ENCODE measurements around the gene UBE2H.

DNA sequence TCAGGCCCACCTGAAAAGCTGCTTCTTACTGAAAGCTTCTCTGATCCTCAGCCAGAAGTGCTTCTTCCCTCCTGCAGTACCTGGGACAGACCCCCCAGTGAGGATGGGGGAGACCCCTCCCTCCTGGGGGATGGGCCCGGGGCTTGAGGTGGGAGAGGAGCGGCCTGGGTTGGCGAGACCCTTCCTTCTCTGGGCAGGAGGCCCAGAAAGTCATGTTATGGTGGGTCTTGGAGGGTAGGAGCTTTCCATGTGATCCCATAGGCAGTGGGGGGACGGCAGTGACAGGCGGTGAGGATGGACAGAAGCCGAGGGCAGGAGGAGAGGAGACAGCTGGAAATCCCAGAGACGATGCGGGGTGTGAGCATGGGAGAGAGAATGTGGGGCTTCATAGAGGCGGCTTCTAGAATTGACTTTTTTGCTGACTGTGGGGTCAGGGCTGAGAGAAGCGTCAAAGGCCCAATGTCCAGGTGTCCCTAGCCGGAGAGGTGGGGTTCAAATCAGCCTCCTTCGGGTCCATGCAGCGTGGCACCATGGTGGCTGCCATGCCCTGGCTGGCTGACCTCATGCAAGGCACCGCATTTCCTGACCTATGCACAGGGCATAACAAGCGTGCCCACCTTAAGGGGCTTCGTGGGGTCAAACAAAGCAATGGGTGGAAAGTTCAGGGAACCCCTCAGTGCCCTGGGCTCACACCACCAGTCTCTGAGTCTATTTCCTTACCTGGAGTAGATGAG lies 154.0 kb downstream of the UBE2H start:
- TF ChIP-seq, protein P1, sequence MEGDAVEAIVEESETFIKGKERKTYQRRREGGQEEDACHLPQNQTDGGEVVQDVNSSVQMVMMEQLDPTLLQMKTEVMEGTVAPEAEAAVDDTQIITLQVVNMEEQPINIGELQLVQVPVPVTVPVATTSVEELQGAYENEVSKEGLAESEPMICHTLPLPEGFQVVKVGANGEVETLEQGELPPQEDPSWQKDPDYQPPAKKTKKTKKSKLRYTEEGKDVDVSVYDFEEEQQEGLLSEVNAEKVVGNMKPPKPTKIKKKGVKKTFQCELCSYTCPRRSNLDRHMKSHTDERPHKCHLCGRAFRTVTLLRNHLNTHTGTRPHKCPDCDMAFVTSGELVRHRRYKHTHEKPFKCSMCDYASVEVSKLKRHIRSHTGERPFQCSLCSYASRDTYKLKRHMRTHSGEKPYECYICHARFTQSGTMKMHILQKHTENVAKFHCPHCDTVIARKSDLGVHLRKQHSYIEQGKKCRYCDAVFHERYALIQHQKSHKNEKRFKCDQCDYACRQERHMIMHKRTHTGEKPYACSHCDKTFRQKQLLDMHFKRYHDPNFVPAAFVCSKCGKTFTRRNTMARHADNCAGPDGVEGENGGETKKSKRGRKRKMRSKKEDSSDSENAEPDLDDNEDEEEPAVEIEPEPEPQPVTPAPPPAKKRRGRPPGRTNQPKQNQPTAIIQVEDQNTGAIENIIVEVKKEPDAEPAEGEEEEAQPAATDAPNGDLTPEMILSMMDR (IDR thresholded peaks at IDR 0.05): no peak
- TF ChIP-seq EZH2 (IDR thresholded peaks at IDR 0.05; ENCODE audit: borderline replicate concordance, insufficient read depth, low read depth, low read length, poor library complexity, severe bottlenecking): no peak
